Astrocyte of the spinal cord (primary cell): ENCODE data around the gene TTC3.
A peak's percentile ranks its signal among the peaks of the same experiment; 100 is the strongest.
"Not testable (repeated sequence)": the region's sequence is repeated elsewhere in the genome, so short reads cannot be mapped to it uniquely, and the experiment has no call there.

ENCODE experiments used
- DNase-seq: peaks from one replicate; pipeline ENCODE4 v3.0.0; 2011; ENCODE audit warnings: low read depth, low spot score
- H3K4me3 ChIP-seq: 2 replicates; pipeline ENCODE4 v1.5.1; 2011; ENCODE audit warnings: low read depth, mild to moderate bottlenecking, low read length, moderate library complexity
- CTCF ChIP-seq: IDR thresholded peaks from 2 replicates; pipeline ENCODE4 v1.5.1; 2012; ENCODE audit warnings: low read depth, mild to moderate bottlenecking, low read length, inconsistent platforms
- in situ Hi-C: cut with HindIII; loops from 2 replicates; pipeline ENCODE4 v1.10.0; 2017; ENCODE audit warnings: low sequenced_read_pairs

The TTC3 gene

GRCh38 chr21:37130971-37131370 lies 57.9 kb downstream of the TTC3 start:
- in situ Hi-C loops: no loop called here
- DNase-seq: no peak
- H3K4me3 ChIP-seq: no peak overlapping the region

GRCh38 chr21:37136261-37136660 lies 63.2 kb downstream of the TTC3 start:
- no peak overlapping the region for H3K4me3 ChIP-seq
- DNase-seq: no peak
- in situ Hi-C loops: no loop called here
- no peak for TF ChIP-seq CTCF

More at GRCh38 chr21:37130971-37131370, 57.9 kb downstream of the TTC3 start:
- no peak for TF ChIP-seq CTCF

- no peak for DNase-seq
- TF ChIP-seq CTCF: no peak
- in situ Hi-C loops: no loop called here
- no peak overlapping the region for H3K4me3 ChIP-seq
These were observed 63.7 kb downstream of the TTC3 start for GRCh38 chr21:37136744-37137143.

- no peak overlapping the region for H3K4me3 ChIP-seq
- in situ Hi-C loops: no loop called here
- no peak for TF ChIP-seq CTCF
- DNase-seq: peak; percentile 37
These were observed 66.1 kb downstream of the TTC3 start for GRCh38 chr21:37139154-37139553.

GRCh38 chr21:37139902-37140301 lies 66.8 kb downstream of the TTC3 start:
- peak; percentile 76 for DNase-seq
- no peak for TF ChIP-seq CTCF
- no peak overlapping the region for H3K4me3 ChIP-seq
- in situ Hi-C loops: no loop called here

GRCh38 chr21:37143392-37143791 lies 70.3 kb downstream of the TTC3 start:
- H3K4me3 ChIP-seq, in situ Hi-C loops, DNase-seq: not testable (repeated sequence)

GRCh38 chr21:37145635-37146111 lies 72.6 kb downstream of the TTC3 start:
- H3K4me3 ChIP-seq: no peak overlapping the region
- peak; percentile 13 for TF ChIP-seq CTCF
- DNase-seq: peak; percentile 89
- in situ Hi-C loops: no loop called here
